ENCODE data around the gene TMEM39A.

TMEM39A gene

GRCh38 chr3:119463171-119464169 is at the start of gene TMEM39A:
TSS of gene TMEM39A (minus strand) at chr3:119463615. CDS start at chr3:119462074, 1,541 bp downstream.
- DNase-seq (ENCODE audit: low spot score): peak; percentile 99

- DNase-seq (ENCODE audit: low spot score): no peak
These were observed 47.3 kb upstream of the TMEM39A start for GRCh38 chr3:119510690-119511089.

- no peak for DNase-seq (ENCODE audit: low spot score)
These were observed 44.9 kb upstream of the TMEM39A start for GRCh38 chr3:119508172-119508845.

- DNase-seq (ENCODE audit: low spot score): no peak
These were observed 44.0 kb upstream of the TMEM39A start for GRCh38 chr3:119507404-119507803.

- DNase-seq (ENCODE audit: low spot score): no peak
These were observed 43.2 kb upstream of the TMEM39A start for GRCh38 chr3:119506631-119507030.

- no peak for DNase-seq (ENCODE audit: low spot score)
These were observed 37.5 kb upstream of the TMEM39A start for GRCh38 chr3:119500901-119501300.

GRCh38 chr3:119500265-119500664 is 36.9 kb upstream of the TMEM39A start:
- no peak for DNase-seq (ENCODE audit: low spot score)

- DNase-seq (ENCODE audit: low spot score): peak; percentile 98
These were observed 35.0 kb upstream of the TMEM39A start, which contains the start of gene TIMMDC1 for GRCh38 chr3:119498186-119499011. TSS of gene TIMMDC1 (plus strand) at chr3:119498547. CDS start at chr3:119498734, 187 bp downstream.

GRCh38 chr3:119497820-119498185 is 34.4 kb upstream of the TMEM39A start:
- DNase-seq (ENCODE audit: low spot score): no peak

GRCh38 chr3:119494597-119494996 is 31.2 kb upstream of the TMEM39A start:
- no peak for DNase-seq (ENCODE audit: low spot score)

GRCh38 chr3:119492810-119493209 is 29.4 kb upstream of the TMEM39A start:
- DNase-seq (ENCODE audit: low spot score): no peak

GRCh38 chr3:119492128-119492527 is 28.7 kb upstream of the TMEM39A start:
- DNase-seq (ENCODE audit: low spot score): no peak

GRCh38 chr3:119490153-119490552 is 26.7 kb upstream of the TMEM39A start:
- no peak for DNase-seq (ENCODE audit: low spot score)

GRCh38 chr3:119485563-119485962 is 22.1 kb upstream of the TMEM39A start:
- no peak for DNase-seq (ENCODE audit: low spot score)

- no peak for DNase-seq (ENCODE audit: low spot score)
These were observed 19.7 kb upstream of the TMEM39A start for GRCh38 chr3:119483101-119483500.

GRCh38 chr3:119481079-119481478 is 17.7 kb upstream of the TMEM39A start:
- DNase-seq (ENCODE audit: low spot score): no peak

- DNase-seq (ENCODE audit: low spot score): no peak
These were observed 7.5 kb upstream of the TMEM39A start for GRCh38 chr3:119470866-119471265.

GRCh38 chr3:119469418-119470189 is 6.2 kb upstream of the TMEM39A start:
- DNase-seq (ENCODE audit: low spot score): no peak

GRCh38 chr3:119468041-119468440 is 4.6 kb upstream of the TMEM39A start:
- no peak for DNase-seq (ENCODE audit: low spot score)

GRCh38 chr3:119457246-119457645 is 6.2 kb downstream of the TMEM39A start:
- no peak for DNase-seq (ENCODE audit: low spot score)

- DNase-seq (ENCODE audit: low spot score): no peak
These were observed 6.9 kb downstream of the TMEM39A start for GRCh38 chr3:119456469-119456868.
